Pancreas (tissue), 10 donors: ENCODE measurements around the gene PTPRO. TPM values are rescaled to one million over a fixed set of nuclear protein-coding genes. Genes with fewer than 3 reads are reported as not detected.

Experiments
- ATAC-seq, 4 donors: fragments of 200-7000 bp; cut with Tn5 transposase; one replicate each; pipeline versions ENCODE4 v1.8.0 to v1.9.1; 2020; ENCODE audit warnings: mild to moderate bottlenecking in 4 of 4, moderate library complexity in 4 of 4
- DNase-seq, 6 donors: peaks; one replicate each; pipeline ENCODE4 v3.0.0-alpha.2; 2020
- FAIRE-seq: peaks from 2 replicates; lab custom pipeline; 2012; peaks lifted over from hg19 to GRCh38; lab: Jason Lieb, UNC
- H3K27ac ChIP-seq, 4 donors: fragments of 200-600 bp; sonication (generic); 1 replicate in 3 of 4; 2 replicates in 1 of 4; pipeline versions ENCODE4 v1.5.0 to v1.8.0; 2020
- H3K27me3 ChIP-seq, 4 donors: fragments of 200-600 bp; one replicate each; pipeline ENCODE4 v1.8.0; 2021
- H3K36me3 ChIP-seq, 3 donors: fragments of 200-600 bp; sonication (generic) in 1 of 3; one replicate each; pipeline versions ENCODE4 v1.5.0 to v1.8.0; 2020 to 2021
- H3K4me1 ChIP-seq, 3 donors: fragments of 200-600 bp; one replicate each; pipeline ENCODE4 v1.8.0; 2021
- H3K4me3 ChIP-seq, 4 donors: fragments of 200-600 bp; sonication (generic) in 2 of 4; one replicate each; pipeline versions ENCODE4 v1.5.0 to v1.8.0; 2020 to 2021
- H3K9me3 ChIP-seq, 4 donors: fragments of 200-600 bp; one replicate each; pipeline ENCODE4 v1.8.0; 2021
- WGBS, 2 donors: extraction: QIAGEN DNeasy Blood & Tissue Kit; methylation state at CpG; one replicate each; pipeline ENCODE4 v1.1.7; 2013; 5-methylcytosine and 5-hydroxymethylcytosine counted together
- intact Hi-C, 3 donors: fragments of 100-400 bp; cut with DNase I; formaldehyde crosslinking; loops; one replicate each; pipeline versions ENCODE4 v1.11.1 to v1.14.2; 2022
- polyA plus RNA-seq, 2 donors: library from polyadenylated mRNA; stranded (reverse); fragments of 200-250 nt; gene quantifications; one replicate each; pipeline ENCODE4 v1.2.3, GENCODE V29; 2013
- total RNA-seq, 6 donors: library from RNA; stranded (reverse); fragmentation: NEBNext Ultra II Directional in 4 of 6; extraction: Animal tissue kit (Norgen Biotek cat#: 25700) in 4 of 6; gene quantifications; one replicate each; pipeline versions ENCODE4 v1.2.1 to v1.2.4, GENCODE V29; 2021 to 2023
- TF ChIP-seq, protein P1 (sequence below), 4 donors: fragments of 200-600 bp; sonication (generic) in 3 of 4; IDR thresholded peaks; one replicate each; pipeline versions ENCODE4 v1.5.0 to v1.8.0; 2021; ENCODE audit warnings: antibody characterized with exemption in 4 of 4
- donor health status: healthy with polysubstance abuse.
- donor health status: DM: no; HTN: no; CAD: no; lungs with moderate emphysema.
- donor health status: DM: no; HTN: no; CAD: no.
- donor health status: control.
- donor health status: control.
- donor health status: Bipolar disorder and iron deficiency.
- donor health status: DM: yes; HTN: yes; CAD: no.
- donor health status: DM: no; HTN: no; CAD: no.
- donor health status: DM: no; HTN: no; CAD: no.
- donor health status: DM: yes; HTN: yes; CAD: no.

The PTPRO gene
- total and polyA plus RNA-seq, 8 donors: 0.11 to 2.6 (median 0.31) TPM; not detected in 1

DNA sequence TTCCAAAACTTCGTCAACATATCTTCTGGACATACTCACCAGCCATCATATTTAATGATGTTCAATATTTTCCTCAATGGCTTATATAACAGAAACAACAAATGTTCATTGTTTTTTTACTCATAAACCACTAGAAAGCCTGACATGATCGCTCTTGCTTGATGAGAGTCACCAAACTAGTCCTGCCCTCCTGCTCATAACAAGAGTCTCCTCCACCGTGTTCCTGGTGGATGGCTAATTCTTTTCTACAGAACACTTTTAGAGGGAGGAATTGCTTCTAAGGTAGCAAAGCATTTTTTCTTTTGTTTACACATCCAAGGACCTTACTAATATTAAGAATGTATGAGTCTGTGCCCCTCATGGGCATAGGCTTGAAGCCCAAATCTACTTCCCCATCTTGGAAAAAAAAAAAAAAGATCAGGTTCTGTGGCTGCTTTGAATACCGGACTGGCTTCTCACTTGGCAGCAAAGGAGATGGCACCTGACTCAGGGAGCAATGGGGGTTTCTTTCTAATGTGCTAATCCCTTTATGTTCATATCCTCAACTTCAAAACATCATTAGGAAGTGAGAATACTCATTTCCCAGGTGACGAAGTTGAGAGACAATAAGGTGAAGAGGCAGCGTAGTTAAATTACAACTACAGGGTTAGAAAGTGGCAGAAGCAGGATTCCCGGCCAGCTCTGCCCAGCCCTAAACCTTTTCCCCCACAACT, 278.1 kb downstream of the PTPRO start:
- DNase-seq (no peak), ATAC-seq (no peak), FAIRE-seq (no peak)
- 82 to 85% methylated on average over 7 of the region's 7 CpGs for WGBS, 2 donors
- TF ChIP-seq, protein P1, sequence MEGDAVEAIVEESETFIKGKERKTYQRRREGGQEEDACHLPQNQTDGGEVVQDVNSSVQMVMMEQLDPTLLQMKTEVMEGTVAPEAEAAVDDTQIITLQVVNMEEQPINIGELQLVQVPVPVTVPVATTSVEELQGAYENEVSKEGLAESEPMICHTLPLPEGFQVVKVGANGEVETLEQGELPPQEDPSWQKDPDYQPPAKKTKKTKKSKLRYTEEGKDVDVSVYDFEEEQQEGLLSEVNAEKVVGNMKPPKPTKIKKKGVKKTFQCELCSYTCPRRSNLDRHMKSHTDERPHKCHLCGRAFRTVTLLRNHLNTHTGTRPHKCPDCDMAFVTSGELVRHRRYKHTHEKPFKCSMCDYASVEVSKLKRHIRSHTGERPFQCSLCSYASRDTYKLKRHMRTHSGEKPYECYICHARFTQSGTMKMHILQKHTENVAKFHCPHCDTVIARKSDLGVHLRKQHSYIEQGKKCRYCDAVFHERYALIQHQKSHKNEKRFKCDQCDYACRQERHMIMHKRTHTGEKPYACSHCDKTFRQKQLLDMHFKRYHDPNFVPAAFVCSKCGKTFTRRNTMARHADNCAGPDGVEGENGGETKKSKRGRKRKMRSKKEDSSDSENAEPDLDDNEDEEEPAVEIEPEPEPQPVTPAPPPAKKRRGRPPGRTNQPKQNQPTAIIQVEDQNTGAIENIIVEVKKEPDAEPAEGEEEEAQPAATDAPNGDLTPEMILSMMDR (IDR thresholded peaks at IDR 0.05): no peak
- intact Hi-C loops: no loop called here
- no peaks in the 10 kb centered on the region for H3K4me1 ChIP-seq
- H3K9me3 ChIP-seq: no peaks in the 10 kb centered on the region
- H3K27me3 ChIP-seq: no peaks in the 10 kb centered on the region
- H3K36me3 ChIP-seq: no peaks in the 10 kb centered on the region
- H3K27ac ChIP-seq: no peak overlapping the region
- no peak overlapping the region for H3K4me3 ChIP-seq

DNA sequence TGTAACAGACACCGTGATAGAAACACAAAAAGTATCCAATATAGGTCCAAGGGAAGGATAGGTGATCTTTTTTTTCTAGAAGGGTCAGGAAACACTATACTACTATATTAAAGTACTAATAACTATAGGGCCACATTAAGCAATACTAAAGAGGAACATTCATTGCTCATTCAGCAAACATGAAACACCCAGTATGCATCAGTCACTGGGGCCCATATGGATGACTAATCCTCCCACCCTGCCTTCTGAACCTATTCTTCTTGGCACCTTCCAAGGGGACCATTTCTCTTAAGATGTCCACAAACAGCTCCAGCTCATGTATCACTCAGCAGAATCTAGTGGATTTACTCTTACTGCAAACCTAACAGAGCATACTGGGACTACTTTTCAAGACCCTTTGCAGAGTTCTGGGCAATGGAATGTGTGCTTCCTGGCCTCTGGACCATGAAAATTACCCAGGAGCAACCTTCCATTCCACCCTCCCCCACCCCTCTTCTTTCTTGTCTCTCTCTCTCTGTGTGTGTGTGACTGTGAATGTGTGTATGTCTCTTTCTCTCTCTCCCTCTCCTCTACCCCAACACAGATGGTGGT, 279.0 kb downstream of the PTPRO start:
- 80 to 94% methylated on average over 1 of the region's 1 CpG for WGBS, 2 donors
- ATAC-seq (peak in 1 of 4 donors; percentile 33), FAIRE-seq (no peak), DNase-seq (no peak)
- Histone ChIP-seq H3K4me1 (no peaks in the 10 kb centered on the region), H3K27ac (no peak overlapping the region), H3K36me3 (no peaks in the 10 kb centered on the region), H3K4me3 (no peak overlapping the region), H3K27me3 (no peaks in the 10 kb centered on the region), H3K9me3 (no peaks in the 10 kb centered on the region)
- TF ChIP-seq, protein P1 (IDR thresholded peaks at IDR 0.05): no peak
- intact Hi-C loops: no loop called here

DNA sequence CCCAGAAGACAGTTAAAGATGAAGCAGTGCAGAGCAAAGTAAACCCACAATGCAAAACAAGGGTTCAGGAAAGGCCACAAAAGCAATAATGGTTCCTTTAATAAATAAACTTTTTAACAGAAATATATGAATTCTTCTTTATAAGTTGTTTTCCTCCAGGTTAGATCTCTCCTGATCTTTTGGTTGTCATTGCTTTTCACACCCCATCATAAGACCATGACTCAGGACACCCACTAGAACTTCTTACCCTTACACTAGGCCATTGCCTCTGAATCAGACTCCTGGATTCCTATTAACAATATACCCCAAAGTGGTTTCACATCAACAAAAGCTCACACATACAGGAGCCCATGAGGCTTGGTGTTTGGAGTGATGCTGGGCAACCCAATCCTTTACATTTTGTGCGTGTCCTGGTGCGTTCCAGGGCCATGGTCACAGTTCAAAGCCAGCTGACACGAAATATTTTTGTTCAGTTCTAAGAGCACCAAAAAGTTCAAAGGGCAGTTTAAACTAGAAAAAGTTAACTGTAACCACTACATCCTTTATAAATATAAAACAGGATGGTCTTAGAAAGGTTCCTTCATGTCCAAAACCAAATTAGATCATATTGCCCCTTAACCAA, 279.9 kb downstream of the PTPRO start:
- Histone ChIP-seq H3K36me3 (no peaks in the 10 kb centered on the region), H3K4me1 (no peaks in the 10 kb centered on the region), H3K4me3 (no peak overlapping the region), H3K27me3 (no peaks in the 10 kb centered on the region), H3K27ac (no peak overlapping the region), H3K9me3 (no peaks in the 10 kb centered on the region)
- WGBS, 2 donors: 85 to 90% methylated on average over 3 of the region's 3 CpGs
- no peak for ATAC-seq
- intact Hi-C loops: no loop called here
- FAIRE-seq: no peak
- TF ChIP-seq, protein P1 (IDR thresholded peaks at IDR 0.05): no peak
- DNase-seq: no peak

DNA sequence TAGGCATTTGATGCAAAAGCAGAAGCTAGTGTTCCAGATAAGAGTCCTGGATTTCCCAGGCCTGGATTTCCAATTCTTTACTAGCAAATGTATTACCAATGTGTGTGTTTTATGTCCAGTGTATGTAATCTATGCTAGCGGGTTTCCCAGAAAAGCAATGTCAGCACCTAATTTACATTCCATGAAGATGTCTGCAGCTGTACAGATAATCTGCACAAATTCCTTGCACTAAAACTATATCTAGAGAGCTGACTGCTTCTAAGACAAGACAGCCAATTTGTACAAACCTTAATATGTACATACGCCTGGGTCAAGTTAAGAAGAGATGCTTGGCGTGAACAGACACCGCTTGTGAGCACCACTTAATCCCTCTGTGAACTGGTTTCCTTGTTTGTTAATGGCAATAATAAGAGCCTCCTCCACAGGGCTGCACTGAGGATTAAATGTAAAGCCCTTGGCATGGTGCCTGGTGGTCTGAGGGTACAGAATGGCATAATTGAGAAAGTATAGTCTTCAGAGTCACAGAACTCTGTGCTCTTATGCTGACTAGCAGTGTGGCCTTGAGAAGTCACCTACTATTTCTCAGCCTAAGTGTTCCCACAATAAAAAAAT, 281.3 kb downstream of the PTPRO start:
- Histone ChIP-seq H3K27ac (no peak overlapping the region), H3K27me3 (no peaks in the 10 kb centered on the region), H3K9me3 (no peaks in the 10 kb centered on the region), H3K4me3 (no peak overlapping the region), H3K36me3 (no peaks in the 10 kb centered on the region), H3K4me1 (no peaks in the 10 kb centered on the region)
- intact Hi-C loops: no loop called here
- no peak for DNase-seq
- 92 to 93% methylated on average over 4 of the region's 4 CpGs for WGBS, 2 donors
- no peak for FAIRE-seq
- TF ChIP-seq, protein P1 (IDR thresholded peaks at IDR 0.05): no peak
- ATAC-seq: no peak
